Muscle of arm (tissue), 12 donors: ENCODE results near the gene HIVEP3. TPM values are rescaled to one million over a fixed set of nuclear protein-coding genes. Genes with fewer than 3 reads are reported as not detected.

ENCODE experiments used
- DNase-seq: peaks from one replicate; pipeline ENCODE4 v3.0.0-alpha.2; 2013
- polyA plus RNA-seq, 12 donors: library from polyadenylated mRNA; unstranded; fragments of 120-200 nt; gene quantifications; one replicate each; pipeline ENCODE4 v1.2.1, GENCODE V29; 2013; ENCODE audit not compliant: insufficient read length in 12 of 12

HIVEP3 gene
- polyA plus RNA-seq, 12 donors: 1.9 to 3.7 (median 2.3) TPM; not detected in 1

DNA sequence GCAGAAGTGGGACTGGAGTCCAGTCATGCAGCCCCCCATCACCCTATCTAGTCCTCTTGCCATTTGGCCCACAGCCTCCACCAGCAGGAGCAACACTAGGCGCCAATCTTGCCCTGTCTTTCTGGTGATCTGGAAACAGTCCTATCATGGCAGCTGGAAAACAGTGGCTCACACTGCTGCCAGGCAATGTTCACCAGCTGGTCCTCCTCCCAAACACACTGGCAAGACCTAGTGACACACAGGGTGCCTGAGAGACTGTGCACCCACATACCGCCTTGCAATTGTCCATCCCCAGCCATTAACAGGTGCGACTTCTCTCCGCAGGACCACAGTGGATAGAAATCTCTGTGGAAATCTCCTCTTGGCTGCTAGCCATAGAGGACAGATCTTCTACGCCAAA is 105.5 kb downstream of the HIVEP3 start:
- DNase-seq: no peak

DNA sequence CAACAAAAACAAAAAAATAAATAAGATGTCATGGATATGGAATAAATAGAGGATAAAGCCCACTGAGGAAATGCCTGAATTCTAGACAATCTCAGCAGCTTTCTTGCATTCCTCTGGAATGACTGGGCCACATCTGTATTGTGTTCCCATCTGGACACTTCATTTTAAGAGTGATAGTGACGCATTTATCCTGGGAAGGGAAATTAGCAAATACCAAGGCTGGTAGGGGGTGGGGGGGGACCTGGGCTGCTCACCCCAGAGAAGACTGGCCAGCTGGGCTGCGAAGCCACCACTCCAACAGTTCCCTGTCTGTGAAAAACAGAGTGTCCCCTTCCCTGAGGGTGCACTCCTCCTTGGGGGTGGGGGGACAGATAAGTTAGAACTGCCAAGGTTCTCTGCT is 106.3 kb downstream of the HIVEP3 start:
- no peak for DNase-seq

DNA sequence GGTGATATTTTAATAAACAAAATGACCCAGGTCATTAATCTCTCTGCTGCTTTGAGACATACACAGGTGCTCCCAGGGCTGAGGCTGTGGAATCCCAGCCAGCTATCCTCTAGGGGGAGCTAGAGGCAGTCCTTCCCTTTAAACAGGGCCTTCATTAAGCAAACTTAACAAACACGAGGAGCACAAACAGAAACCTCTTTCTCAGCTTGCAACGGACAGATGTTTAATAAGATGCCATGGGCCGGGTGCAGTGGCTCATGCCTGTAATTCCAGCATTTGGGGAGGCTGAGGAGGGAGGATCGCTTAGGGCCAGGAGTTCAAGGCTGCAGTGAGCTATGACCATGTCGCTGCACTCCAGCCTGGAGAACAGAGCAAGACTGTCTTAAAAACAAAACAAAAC is 106.7 kb downstream of the HIVEP3 start:
- no peak for DNase-seq

- no peak for DNase-seq
Observed at GRCh38 chr1:41811051-41811795, 107.5 kb downstream of the HIVEP3 start.

GRCh38 chr1:41810446-41810845 is 108.3 kb downstream of the HIVEP3 start:
- peak; percentile 45 for DNase-seq

DNA sequence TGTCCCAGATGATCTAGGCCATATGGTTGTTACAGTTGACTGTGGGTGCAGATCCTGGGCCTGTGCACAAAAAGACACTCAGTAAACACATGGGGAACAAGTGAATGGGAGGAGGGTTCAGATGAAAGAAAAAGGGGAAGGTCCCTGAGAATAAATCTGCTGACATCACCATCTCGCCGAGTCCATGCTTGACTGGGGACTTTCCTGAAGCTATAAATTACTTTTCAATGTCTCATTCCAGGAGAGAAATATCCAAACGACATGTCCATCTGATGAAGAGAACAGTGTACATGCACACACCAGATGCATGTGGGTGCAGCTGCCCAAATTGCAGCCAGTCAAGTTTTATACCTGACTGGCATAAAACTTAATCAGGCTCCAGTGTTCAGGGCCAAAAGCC is 109.0 kb downstream of the HIVEP3 start:
- DNase-seq: no peak

DNA sequence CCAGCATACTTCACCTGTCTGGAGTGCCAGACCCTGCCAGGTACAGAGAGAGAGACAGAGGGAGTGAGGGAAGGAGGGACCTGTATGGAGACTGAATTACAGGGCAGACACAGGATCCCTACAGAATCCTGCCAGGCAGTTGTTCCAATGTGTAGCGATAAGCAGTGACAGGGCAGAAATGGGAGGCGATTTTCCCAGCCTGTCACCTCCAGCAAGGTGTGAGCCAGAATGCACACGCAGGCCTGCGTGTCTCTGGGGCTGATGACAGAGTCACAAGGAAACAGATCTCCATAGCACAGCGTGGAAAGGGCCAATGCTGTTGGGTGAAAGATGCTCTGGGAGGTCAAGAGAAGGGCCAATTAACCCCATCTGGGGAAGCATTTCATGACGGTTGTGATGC is 111.3 kb downstream of the HIVEP3 start:
- no peak for DNase-seq

GRCh38 chr1:41806472-41807155 is 112.1 kb downstream of the HIVEP3 start:
- DNase-seq: no peak

GRCh38 chr1:41805771-41806471 is 112.8 kb downstream of the HIVEP3 start:
- no peak for DNase-seq

- DNase-seq: no peak
Observed at GRCh38 chr1:41804176-41804575, 114.5 kb downstream of the HIVEP3 start.

DNA sequence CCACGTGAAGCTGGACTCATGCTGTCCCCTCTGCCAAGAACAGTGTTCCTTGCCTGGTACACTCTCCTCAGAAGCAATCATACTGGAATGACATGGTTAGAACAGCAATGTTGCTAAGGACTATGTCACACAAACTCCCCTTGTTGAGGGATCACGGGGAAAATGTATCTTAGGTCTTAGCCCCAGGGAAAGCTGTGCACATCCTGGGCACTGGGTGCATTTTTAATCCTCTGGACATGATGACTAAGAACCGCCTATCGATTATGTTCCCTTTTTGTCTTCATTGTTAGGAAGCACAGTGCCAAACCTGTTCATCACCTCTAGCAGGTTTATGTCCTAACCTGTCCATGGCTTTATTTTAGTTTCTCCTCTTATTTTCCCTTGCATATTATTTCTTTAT is 115.1 kb downstream of the HIVEP3 start:
- DNase-seq: no peak

DNA sequence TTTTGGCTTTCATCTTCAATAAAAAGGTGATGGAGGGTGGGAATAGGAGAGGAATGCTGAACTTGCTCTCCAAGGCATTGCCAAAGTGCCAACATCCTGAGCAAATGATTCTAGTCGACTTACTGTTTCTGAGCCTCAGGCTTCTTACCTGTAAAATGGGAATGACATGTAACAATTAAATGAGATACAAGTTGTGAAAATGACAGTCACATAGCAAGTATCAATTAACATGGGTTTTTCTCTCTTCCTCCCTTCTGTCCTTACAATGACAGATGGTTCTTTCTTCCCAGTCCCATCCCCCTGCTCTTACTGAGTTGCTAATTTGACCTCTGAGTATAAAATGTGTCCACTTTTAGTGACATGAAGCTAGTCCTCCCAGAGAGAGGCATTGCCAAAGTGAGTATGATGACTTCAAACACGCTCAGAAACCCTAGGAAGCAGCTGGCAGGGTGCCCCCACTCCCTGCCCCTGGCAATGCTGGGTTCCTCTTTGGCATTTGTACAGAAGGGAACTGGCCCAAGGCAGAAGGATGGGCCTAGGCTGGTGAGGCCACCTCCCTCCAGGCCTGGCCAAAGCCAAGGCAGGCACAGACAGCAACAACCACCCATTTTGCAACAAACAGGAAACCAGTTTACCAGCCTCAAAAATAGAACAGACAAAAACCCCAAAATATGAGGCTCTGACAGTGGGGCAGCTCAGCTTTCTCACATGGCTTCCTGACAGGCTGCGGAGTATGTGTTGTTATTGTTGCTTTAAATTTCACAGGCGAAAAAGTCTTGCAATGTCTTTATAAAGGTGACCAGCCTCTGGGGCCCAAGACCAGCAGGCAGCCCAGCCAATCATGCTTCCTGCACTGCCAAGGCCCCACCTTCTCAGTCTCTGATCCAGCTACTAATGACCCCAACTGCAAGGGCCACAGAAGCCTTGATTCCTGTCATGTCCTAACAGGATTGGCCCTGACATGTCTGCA is 115.9 kb downstream of the HIVEP3 start:
- peak; percentile 15 for DNase-seq

DNA sequence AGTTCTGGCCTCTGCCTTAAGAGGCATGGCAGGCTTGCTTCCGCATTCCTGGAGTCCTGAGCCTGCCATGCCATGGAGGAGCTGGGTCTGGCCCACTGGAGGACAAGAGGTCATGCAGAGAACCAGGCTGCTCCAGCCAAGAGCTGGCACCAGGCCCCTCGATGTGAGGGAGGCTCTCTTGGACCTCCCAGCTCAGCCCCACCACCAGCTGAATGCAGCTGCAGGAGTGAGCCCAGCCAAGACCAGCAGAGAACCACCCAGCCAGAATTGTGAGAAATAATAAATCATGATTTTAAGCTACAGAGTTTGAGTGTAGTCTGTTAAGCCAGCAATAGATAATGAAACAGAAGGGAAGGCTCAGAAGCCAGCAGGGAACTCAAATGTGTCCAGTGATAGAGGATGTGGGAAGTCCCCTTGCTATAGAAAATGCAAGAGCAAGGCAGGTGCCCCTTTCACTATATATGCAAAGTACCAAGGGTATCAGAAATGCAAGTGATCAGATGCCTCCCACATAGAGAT is 118.4 kb downstream of the HIVEP3 start:
- DNase-seq: no peak

GRCh38 chr1:41799723-41800122 is 119.0 kb downstream of the HIVEP3 start:
- DNase-seq: no peak

DNA sequence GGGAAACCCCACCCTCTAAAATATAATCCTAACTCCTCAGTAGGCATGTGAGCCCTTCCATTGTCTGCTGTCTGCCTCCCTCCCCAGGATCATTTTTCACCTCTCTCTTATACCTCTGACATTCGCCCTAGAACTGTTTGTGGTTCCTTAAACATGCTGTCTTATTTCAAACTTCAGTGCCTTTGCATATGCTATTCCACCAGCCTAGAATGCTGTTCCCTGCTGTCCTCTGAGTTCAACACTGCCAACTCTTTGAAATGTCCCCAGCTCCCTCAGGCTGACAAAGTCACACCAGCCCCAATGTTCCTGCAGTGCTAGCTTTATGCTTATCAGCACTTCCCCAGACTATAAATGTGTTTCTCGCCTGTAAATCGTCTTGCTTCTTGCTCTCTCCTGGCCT is 119.5 kb downstream of the HIVEP3 start:
- DNase-seq: no peak

DNA sequence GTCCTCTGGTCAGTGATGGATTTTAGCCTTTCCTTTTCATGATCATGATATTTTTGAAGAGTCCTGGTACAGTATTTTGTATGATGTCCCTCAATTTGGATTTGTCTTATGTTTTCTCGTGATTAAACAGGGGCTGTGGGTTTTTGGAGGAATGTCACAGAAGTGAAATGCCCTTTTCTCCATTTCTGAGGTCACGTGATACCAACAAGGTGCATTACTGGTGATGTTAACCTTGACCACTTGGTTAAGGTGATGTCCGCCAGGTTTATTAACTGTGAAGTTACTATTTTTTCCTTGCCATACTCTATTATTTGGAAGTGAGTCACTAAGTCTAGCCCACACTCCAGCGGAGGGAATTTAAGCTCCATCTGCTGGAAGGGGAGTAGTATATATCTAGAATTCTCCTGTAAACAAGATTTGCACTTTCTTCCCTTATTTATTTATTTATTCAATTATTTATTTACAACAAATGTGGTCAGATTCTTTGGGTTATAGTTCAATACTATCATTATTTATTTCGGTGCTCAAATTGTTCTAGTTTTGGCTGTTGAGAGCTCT is 123.4 kb downstream of the HIVEP3 start:
- DNase-seq: no peak

- DNase-seq: no peak
Observed at GRCh38 chr1:41794031-41794430, 124.7 kb downstream of the HIVEP3 start.

- no peak for DNase-seq
Observed at GRCh38 chr1:41792485-41792770, 126.3 kb downstream of the HIVEP3 start.

DNA sequence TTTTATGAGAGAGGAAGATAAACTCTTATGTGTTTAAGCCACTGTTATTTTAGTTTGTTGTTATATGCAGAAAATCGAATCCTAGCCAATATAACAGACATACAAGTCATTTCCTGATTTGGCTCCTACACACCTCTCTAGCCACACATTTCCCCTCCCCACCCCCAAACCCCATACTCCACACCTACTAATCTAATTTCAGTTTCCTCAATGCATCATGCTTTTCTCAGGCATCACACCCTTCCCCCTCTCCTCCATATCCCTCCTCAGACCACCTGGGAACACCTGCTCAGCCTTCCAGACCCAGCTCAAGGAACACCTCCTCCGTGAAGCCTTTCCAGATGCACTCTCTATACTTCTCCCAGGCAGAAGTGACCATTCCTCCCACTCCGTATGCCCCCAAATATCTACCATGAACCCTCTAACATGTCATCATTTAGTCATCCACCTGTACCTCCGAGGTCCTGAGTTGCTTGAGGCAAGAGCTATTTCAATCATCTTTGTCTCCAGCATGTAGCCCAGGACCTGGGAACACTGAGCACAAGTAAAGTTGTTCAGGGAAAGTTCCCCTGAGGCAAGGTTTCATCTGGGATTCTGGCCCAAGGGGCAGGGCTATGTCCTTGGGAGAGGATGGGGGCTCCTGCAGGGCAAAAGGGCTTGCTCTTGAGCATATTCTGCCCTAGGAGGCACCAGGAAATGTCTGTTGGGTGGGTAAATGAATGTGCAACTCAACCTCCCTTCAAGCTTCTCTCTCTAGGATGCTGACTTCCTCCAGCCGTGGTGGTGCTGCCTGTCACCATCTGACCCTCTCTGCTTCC is 126.8 kb downstream of the HIVEP3 start:
- no peak for DNase-seq

DNA sequence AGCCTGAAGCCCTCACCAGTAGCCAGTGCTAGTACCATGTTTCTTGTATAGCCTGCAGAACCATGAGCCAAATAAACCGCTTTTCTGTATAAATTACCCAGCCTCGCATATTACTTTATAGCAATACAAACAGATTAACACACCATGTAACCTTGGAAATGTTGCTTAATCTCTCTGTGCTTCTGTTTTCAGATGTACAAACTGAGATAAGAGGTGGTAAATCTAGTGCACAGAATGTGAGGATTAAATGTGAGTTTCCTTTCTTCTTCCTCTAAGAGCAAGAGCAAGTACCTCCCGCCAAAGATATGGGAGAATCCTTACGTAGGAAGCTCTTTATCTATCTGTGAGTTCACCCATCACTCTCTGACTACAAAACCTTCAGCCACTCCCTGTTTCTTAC is 128.4 kb downstream of the HIVEP3 start:
- no peak for DNase-seq
